ENCODE measurements around the gene CDC6. TPM values are rescaled to one million over a fixed set of nuclear protein-coding genes. Genes with fewer than 3 reads are reported as not detected.

CDC6 gene, protein sequence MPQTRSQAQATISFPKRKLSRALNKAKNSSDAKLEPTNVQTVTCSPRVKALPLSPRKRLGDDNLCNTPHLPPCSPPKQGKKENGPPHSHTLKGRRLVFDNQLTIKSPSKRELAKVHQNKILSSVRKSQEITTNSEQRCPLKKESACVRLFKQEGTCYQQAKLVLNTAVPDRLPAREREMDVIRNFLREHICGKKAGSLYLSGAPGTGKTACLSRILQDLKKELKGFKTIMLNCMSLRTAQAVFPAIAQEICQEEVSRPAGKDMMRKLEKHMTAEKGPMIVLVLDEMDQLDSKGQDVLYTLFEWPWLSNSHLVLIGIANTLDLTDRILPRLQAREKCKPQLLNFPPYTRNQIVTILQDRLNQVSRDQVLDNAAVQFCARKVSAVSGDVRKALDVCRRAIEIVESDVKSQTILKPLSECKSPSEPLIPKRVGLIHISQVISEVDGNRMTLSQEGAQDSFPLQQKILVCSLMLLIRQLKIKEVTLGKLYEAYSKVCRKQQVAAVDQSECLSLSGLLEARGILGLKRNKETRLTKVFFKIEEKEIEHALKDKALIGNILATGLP
- total RNA-seq = 14.0 and 20.1 TPM in 2 replicates

DNA sequence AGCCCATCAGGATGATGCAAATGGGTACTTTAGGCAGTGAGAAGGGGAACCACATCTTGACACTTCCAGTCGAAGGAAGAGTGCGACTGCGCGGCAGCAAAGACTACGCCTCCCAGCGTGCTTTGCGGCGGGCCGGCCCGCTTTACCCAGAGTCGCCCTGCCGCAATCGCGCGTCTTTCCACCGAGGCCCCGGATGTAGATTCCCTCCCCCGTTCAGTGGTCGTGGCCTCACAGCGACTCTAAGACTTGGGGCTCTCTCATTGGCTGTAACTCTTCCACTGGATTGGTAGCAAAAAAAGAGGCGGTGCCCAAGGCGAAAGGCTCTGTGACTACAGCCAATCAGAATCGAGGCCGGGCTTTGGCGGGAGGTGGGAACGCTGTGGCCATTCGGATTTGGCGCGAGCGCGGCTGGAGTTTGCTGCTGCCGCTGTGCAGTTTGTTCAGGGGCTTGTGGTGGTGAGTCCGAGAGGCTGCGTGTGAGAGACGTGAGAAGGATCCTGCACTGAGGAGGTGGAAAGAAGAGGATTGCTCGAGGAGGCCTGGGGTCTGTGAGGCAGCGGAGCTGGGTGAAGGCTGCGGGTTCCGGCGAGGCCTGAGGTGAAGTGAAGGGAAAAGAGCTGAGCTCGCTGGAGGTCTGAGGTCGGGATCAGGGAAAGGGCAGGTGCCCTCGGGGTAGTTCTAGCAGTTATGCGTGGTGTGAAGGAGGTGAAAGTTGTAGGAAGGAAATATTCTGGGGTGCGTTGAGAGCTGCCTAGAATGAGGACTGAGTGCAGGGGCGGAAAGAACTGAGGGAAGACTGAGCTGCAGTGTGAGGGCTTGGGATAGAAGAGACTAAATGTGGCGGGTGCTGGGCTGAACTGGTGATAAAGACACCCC is at the start of gene CDC6:
Gene CDC6 (plus strand): TSS at position 386 of the 876 bp plus-strand sequence. CDS start 1,542 bp downstream, outside the sequence.

DNA sequence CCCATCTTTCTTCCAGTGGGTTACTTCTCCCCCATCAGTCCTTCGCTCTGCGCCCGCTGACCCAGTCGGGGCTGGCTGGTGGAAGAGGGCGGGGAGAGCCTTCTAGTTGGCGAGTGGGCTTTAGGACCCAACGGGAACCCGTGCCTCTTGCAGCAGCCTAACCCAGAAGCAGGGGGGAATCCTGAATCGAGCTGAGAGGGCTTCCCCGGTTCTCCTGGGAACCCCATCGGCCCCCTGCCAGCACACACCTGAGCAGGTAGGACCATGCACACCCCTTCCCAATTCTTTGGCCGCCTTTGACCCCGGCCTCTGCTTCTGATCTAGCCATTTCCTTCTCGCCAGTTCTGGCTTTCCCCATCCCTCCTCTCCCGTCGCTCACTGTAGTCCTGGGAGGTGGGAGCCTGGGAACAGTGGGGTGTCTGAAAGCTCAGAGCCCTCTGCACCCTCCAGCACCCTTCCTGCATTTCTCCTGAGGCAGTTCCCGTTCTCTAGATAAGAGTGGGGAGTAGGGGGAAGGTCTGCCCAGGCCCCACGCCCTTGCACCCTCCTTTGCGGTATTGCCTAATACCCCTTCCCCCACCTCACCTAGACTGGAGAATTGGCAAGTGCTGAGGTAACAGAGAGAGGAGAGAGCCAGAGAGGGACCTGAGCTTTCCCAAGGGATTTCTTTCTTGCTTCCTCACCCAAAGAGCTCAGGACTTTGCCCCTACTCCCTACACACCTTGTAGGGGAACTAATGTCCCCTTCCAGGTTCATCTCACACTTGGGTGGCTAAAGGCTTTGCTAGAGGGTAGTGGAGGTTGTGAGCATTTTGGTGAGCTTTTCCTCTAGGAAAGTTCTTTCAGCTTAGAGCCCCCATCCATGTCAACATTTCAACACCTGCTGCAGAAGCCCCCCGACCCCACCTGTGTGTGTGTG is 21.6 kb downstream of the CDC6 start, which contains the start of gene RARA:
Gene RARA (plus strand): TSS at position 150 of the 918 bp plus-strand sequence. CDS start 22,039 bp downstream, outside the sequence.

Other genes with a start within 250 kb of the CDC6 start
- 44.7 and 50.5 TPM in 2 replicates for gene MED24, start 233.5 kb upstream of the CDC6 start, total RNA-seq
- 24.0 and 26.2 TPM in 2 replicates for gene THRA, start 224.9 kb upstream of the CDC6 start, total RNA-seq
- gene NR1D1, start 187.3 kb upstream of the CDC6 start, total RNA-seq = 4.0 and 4.8 TPM in 2 replicates
- 55.7 and 60.1 TPM in 2 replicates for gene MSL1, start 165.9 kb upstream of the CDC6 start, total RNA-seq
- gene CASC3, start 147.3 kb upstream of the CDC6 start, total RNA-seq = 42.3 and 48.6 TPM in 2 replicates
- gene RAPGEFL1, start 110.4 kb upstream of the CDC6 start, total RNA-seq = 1.9 and 2.0 TPM in 2 replicates
- 13.1 and 14.4 TPM in 2 replicates for gene WIPF2, start 68.6 kb upstream of the CDC6 start, total RNA-seq
- gene RARA, start 21.3 kb downstream of the CDC6 start, total RNA-seq = 33.1 and 38.3 TPM in 2 replicates
- 1.5 and 2.9 TPM in 2 replicates for gene GJD3, start 76.9 kb downstream of the CDC6 start, total RNA-seq
- 74.2 and 92.2 TPM in 2 replicates for gene TOP2A, start 130.0 kb downstream of the CDC6 start, total RNA-seq
- gene IGFBP4, start 155.6 kb downstream of the CDC6 start, total RNA-seq = 1,032 and 1,209 TPM in 2 replicates
- 0.26 and 0.65 TPM in 2 replicates for gene TNS4, start 213.7 kb downstream of the CDC6 start, total RNA-seq

Measured in articular chondrocyte of knee joint (primary cell).